PC-3 (cell line): ENCODE results near the gene SLC44A5. TPM values are rescaled to one million over a fixed set of nuclear protein-coding genes. Genes with fewer than 3 reads are reported as not detected.

ENCODE experiments used
- ATAC-seq: fragments of 200-7000 bp; cut with Tn5 transposase; 2 replicates; pipeline ENCODE4 v1.9.1; 2020; ENCODE audit warnings: mild to moderate bottlenecking, moderate library complexity
- BruUV-seq: library from RNA; stranded (reverse); fragments of 400-500 nt; replicated peaks from 2 replicates; lab custom pipeline; 2021; lab: Mats Ljungman, UMichigan
- CTCF ChIA-PET: fragments of 300-600 bp; sonication (Branson Sonifier 250); formaldehyde crosslinking; loops from one replicate; lab custom pipeline; 2022; ENCODE audit warnings: antibody characterized with exemption; lab: Charles Lee
- POLR2A ChIA-PET: fragments of 300-600 bp; sonication (Branson Sonifier 250); formaldehyde crosslinking; loops from one replicate; lab custom pipeline; 2022; ENCODE audit warnings: antibody characterized with exemption; ENCODE audit not compliant: unreplicated experiment; lab: Charles Lee
- DNase-seq: peaks from one replicate; pipeline ENCODE4 v3.0.0-alpha.2; 2015
- H2AFZ ChIP-seq: fragments of 300-600 bp; sonication (generic); 2 replicates; pipeline ENCODE4 v1.6.0; 2016; ENCODE audit warnings: antibody characterized with exemption, low read length
- H3F3A ChIP-seq: fragments of 300-600 bp; sonication (generic); one replicate; pipeline ENCODE4 v1.6.0; 2017; ENCODE audit warnings: antibody characterized with exemption, low read length, control low read depth, mild to moderate bottlenecking; ENCODE audit not compliant: unreplicated experiment
- H3K27ac ChIP-seq: fragments of 300-600 bp; sonication (generic); 2 replicates; pipeline ENCODE4 v1.5.1; 2016; ENCODE audit warnings: mild to moderate bottlenecking, low read length
- H3K27me3 ChIP-seq: fragments of 300-600 bp; sonication (generic); 2 replicates; pipeline ENCODE4 v1.6.1; 2016; ENCODE audit warnings: low read length, mixed read lengths
- H3K36me3 ChIP-seq: fragments of 300-600 bp; sonication (generic); 2 replicates; pipeline ENCODE4 v1.6.1; 2016; ENCODE audit warnings: low read depth, mixed run types, low read length, mixed read lengths
- H3K4me1 ChIP-seq: fragments of 300-600 bp; sonication (generic); 2 replicates; pipeline ENCODE4 v1.5.1; 2016; ENCODE audit warnings: low read length; ENCODE audit not compliant: insufficient read depth
- H3K4me2 ChIP-seq: fragments of 300-600 bp; sonication (generic); 2 replicates; pipeline ENCODE4 v1.6.0; 2016; ENCODE audit warnings: low read length
- H3K4me3 ChIP-seq: fragments of 300-600 bp; sonication (generic); 2 replicates; pipeline ENCODE4 v1.5.1; 2016; ENCODE audit warnings: mild to moderate bottlenecking, low read length, mixed read lengths
- H3K79me2 ChIP-seq: fragments of 300-600 bp; sonication (generic); 2 replicates; pipeline ENCODE4 v1.6.1; 2017; ENCODE audit warnings: low read length, mixed read lengths
- H3K9ac ChIP-seq: fragments of 300-600 bp; sonication (generic); 2 replicates; pipeline ENCODE4 v1.6.0; 2016; ENCODE audit warnings: mild to moderate bottlenecking, low read length
- H3K9me2 ChIP-seq: fragments of 300-600 bp; sonication (generic); replicated peaks from 2 replicates; pipeline ENCODE4 v1.6.1; 2016; ENCODE audit warnings: mixed run types, low read length, mixed read lengths
- H3K9me3 ChIP-seq: fragments of 300-600 bp; sonication (generic); 2 replicates; pipeline ENCODE4 v1.6.1; 2016; ENCODE audit warnings: low read length, mixed read lengths
- H4K20me1 ChIP-seq: fragments of 300-600 bp; sonication (generic); 2 replicates; pipeline ENCODE4 v1.6.1; 2016; ENCODE audit warnings: low read length, mixed read lengths
- CTCF ChIP-seq: fragments of 300-600 bp; sonication (generic); conservative IDR thresholded peaks from 2 replicates; pipeline ENCODE4 v1.5.1; 2017; ENCODE audit warnings: antibody characterized with exemption, low read depth, mild to moderate bottlenecking, low read length
- EZH2 ChIP-seq: fragments of 300-600 bp; sonication (generic); IDR thresholded peaks from one replicate; pipeline ENCODE4 v1.6.1; 2017; ENCODE audit warnings: antibody characterized with exemption, mild to moderate bottlenecking, low read length; ENCODE audit not compliant: unreplicated experiment
- EZH2phosphoT487 ChIP-seq: fragments of 300-600 bp; sonication (generic); IDR thresholded peaks from 2 replicates; pipeline ENCODE4 v1.6.1; 2018; ENCODE audit warnings: mild to moderate bottlenecking, antibody characterized with exemption, low read length, borderline replicate concordance
- intact Hi-C: fragments of 100-400 bp; cut with micrococcal nuclease; formaldehyde crosslinking; loops from 2 replicates; pipeline ENCODE4 v1.9.0; 2023
- total RNA-seq: library from RNA; depleted of rRNA; stranded (reverse); fragments of >200 nt; gene quantifications from 2 replicates; pipeline ENCODE4 v1.2.3, GENCODE V29; 2014

Gene SLC44A5
- total RNA-seq, 1 experiment from 2014 or later: not detected

GRCh38 chr1:75316230-75316629 is 294.7 kb downstream of the SLC44A5 start:
- intact Hi-C loops: no loop called here
- BruUV-seq: no TSS peak
- Histone ChIP-seq H2AFZ (no peak overlapping the region), H3K27ac (no peak overlapping the region), H3K9ac (no peak overlapping the region), H3K27me3 (peaks cover 41% of the 10 kb centered on the region), H3K4me2 (no peak overlapping the region), H3K79me2 (no peaks in the 10 kb centered on the region), H3K9me2 (no peaks in the 10 kb centered on the region), H3F3A (no peaks in the 10 kb centered on the region), H3K4me3 (no peak overlapping the region), H3K36me3 (no peaks in the 10 kb centered on the region), H4K20me1 (no peaks in the 10 kb centered on the region), H3K4me1 (no peaks in the 10 kb centered on the region), H3K9me3 (no peaks in the 10 kb centered on the region)
- no peak for TF ChIP-seq EZH2
- DNase-seq (no peak), ATAC-seq (no peak)
- CTCF ChIA-PET: no interaction called here
- POLR2A ChIA-PET: no interaction called here

GRCh38 chr1:75312620-75313019 is 298.3 kb downstream of the SLC44A5 start:
- no peak overlapping the region for H2AFZ ChIP-seq
- ATAC-seq: no peak
- no peak overlapping the region for H3K4me2 ChIP-seq
- H3K9me2 ChIP-seq: no peaks in the 10 kb centered on the region
- no peaks in the 10 kb centered on the region for H3K36me3 ChIP-seq
- POLR2A ChIA-PET: no interaction called here
- no peaks in the 10 kb centered on the region for H3F3A ChIP-seq
- CTCF ChIA-PET: no interaction called here
- H3K27me3 ChIP-seq: peaks cover 42% of the 10 kb centered on the region
- no peaks in the 10 kb centered on the region for H3K4me1 ChIP-seq
- TF ChIP-seq EZH2phosphoT487: no peak
- TF ChIP-seq EZH2: no peak
- no peak for TF ChIP-seq CTCF
- DNase-seq: no peak
- H3K9me3 ChIP-seq: no peaks in the 10 kb centered on the region
- no peaks in the 10 kb centered on the region for H3K79me2 ChIP-seq
- H4K20me1 ChIP-seq: no peaks in the 10 kb centered on the region
- no peak overlapping the region for H3K27ac ChIP-seq
- intact Hi-C loops: no loop called here
- no peak overlapping the region for H3K4me3 ChIP-seq
- BruUV-seq: no TSS peak
- no peak overlapping the region for H3K9ac ChIP-seq

GRCh38 chr1:75310067-75310466 is 300.8 kb downstream of the SLC44A5 start:
- ChIA-PET CTCF (no interaction called here), POLR2A (no interaction called here)
- Histone ChIP-seq H3K27ac (no peak overlapping the region), H3F3A (no peaks in the 10 kb centered on the region), H3K9ac (no peak overlapping the region), H3K36me3 (no peaks in the 10 kb centered on the region), H3K4me2 (no peak overlapping the region), H3K27me3 (peaks cover 42% of the 10 kb centered on the region), H3K4me3 (no peak overlapping the region), H3K9me2 (no peaks in the 10 kb centered on the region), H3K4me1 (no peaks in the 10 kb centered on the region), H4K20me1 (no peaks in the 10 kb centered on the region), H3K9me3 (no peaks in the 10 kb centered on the region), H3K79me2 (no peaks in the 10 kb centered on the region), H2AFZ (no peak overlapping the region)
- DNase-seq (no peak), ATAC-seq (no peak)
- intact Hi-C loops: no loop called here
- no peak for TF ChIP-seq EZH2phosphoT487
- no peak for TF ChIP-seq EZH2
- no peak for TF ChIP-seq CTCF
- no TSS peak for BruUV-seq
